Suprapubic skin (tissue), 3 donors: ENCODE data around the gene CDK11A.

Experiments
- CTCF ChIP-seq, 2 donors: fragments of 200-600 bp in 1 of 2; fragments of 450-650 bp in 1 of 2; sonication (generic) in 1 of 2; IDR thresholded peaks; one replicate each; pipeline ENCODE4 v1.5.1; 2016 to 2019; ENCODE audit warnings: antibody characterized with exemption in 2 of 2, mild to moderate bottlenecking in 1 of 2, moderate library complexity in 1 of 2
- EP300 ChIP-seq: sonication (generic); formaldehyde crosslinking; IDR thresholded peaks from one replicate; pipeline ENCODE4 v1.6.1; 2017; ENCODE audit warnings: antibody characterized with exemption
- POLR2A ChIP-seq, 2 donors: fragments of 450-650 bp; IDR thresholded peaks; one replicate each; pipeline ENCODE4 v1.6.1; 2017; ENCODE audit warnings: antibody characterized with exemption in 2 of 2, mild to moderate bottlenecking in 2 of 2, moderate library complexity in 2 of 2

- no peak for TF ChIP-seq POLR2A (IDR thresholded peaks at IDR 0.05)
- TF ChIP-seq CTCF (IDR thresholded peaks at IDR 0.05), result no peak
- TF ChIP-seq EP300, result no peak
Measured at GRCh38 chr1:1753607-1754005, 29.4 kb upstream of the CDK11A start.
